GM10266 (cell line): ENCODE measurements around the gene TIMELESS.

Experiments
- DNase-seq: peaks from one replicate; pipeline ENCODE4 v3.0.0; 2012; ENCODE audit errors: extremely low spot score
- TF ChIP-seq, protein P1 (sequence below): IDR thresholded peaks from 2 replicates; pipeline ENCODE4 v1.5.1; 2012; ENCODE audit warnings: mild to moderate bottlenecking, low read depth; ENCODE audit not compliant: control insufficient read depth, insufficient read depth; ENCODE audit errors: missing control alignments

The TIMELESS gene

DNA sequence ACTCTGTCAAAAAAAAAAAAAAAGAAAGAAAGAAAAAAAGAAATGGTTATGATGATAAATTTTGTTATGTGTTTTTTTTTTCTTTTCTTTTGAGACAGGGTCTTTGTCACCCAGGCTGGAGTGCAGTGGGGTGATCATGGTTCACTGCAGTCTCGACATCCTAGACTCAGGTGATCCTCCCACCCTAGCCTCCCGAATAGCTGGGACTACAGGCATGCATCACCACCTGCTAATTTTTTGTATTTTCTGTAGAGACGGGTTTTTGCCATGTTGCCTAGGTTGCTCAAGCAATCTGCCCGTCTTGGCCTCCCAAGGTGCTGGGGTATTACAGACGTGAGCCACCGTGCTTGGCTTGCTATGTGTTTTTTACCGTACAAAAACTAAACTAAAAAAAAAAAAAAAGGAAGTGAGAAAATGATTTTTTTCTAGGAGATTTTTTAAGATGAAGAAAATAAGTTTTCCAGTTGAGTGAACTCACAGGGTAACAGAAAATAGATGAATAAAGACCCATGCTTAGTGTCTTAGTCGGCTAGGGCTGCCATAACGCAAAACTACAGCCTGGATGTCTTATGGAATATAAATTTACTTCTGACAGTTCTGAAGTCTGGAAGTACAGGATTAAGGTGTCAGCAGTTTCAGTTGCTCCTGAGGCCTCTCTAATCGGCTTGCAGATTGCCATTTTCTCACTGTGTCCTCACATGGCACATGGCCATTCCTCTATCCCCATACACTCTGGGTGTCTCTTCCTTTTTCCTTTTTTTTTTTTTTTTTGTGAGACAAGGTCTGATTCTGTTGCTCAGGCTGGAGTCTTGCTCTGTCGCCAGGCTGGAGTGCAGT lies 73.4 kb downstream of the TIMELESS start:
- DNase-seq, result no peak
- TF ChIP-seq, protein P1, sequence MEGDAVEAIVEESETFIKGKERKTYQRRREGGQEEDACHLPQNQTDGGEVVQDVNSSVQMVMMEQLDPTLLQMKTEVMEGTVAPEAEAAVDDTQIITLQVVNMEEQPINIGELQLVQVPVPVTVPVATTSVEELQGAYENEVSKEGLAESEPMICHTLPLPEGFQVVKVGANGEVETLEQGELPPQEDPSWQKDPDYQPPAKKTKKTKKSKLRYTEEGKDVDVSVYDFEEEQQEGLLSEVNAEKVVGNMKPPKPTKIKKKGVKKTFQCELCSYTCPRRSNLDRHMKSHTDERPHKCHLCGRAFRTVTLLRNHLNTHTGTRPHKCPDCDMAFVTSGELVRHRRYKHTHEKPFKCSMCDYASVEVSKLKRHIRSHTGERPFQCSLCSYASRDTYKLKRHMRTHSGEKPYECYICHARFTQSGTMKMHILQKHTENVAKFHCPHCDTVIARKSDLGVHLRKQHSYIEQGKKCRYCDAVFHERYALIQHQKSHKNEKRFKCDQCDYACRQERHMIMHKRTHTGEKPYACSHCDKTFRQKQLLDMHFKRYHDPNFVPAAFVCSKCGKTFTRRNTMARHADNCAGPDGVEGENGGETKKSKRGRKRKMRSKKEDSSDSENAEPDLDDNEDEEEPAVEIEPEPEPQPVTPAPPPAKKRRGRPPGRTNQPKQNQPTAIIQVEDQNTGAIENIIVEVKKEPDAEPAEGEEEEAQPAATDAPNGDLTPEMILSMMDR, result no peak

DNA sequence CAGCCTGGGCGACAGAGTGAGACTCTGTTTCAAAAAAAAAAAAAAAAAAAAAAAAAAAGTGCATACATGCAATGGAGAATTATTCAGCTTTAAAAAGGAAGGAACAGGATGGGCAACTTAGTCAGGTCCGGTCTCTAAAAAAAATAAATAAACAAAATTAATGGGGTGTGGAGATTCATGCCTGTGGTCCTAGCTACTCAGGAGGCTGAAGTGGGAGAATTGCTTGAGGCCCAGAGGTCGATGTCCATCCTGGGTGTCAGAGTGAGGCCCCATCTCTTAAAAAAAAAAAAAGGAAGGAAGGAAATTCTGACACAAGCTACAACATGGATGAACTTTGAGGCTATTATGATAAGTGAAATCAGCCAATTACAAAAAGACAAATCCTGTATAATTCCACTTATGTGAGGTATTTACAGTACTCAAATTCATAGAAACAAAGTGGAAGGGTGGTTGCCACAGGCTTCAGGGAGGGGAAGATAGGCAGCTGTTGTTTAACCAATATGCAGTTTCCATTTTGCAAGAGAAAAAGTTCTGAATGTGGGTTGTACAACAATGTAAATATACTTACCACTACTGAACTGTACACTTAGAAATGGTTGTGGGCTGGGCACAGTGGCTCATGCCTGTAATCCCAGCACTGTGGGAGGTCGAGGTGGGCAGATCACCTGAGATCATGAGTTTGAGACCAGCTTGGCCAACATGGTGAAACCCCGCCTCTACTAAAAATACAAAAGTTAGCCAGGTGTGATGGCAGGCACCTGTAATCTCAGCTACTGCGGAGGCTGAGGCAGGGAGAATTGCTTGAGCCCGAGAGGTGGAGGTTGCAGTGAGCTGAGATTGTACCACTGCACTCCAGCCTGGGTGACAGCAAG lies 74.3 kb downstream of the TIMELESS start:
- no peak for DNase-seq
- TF ChIP-seq, protein P1, result no peak

DNA sequence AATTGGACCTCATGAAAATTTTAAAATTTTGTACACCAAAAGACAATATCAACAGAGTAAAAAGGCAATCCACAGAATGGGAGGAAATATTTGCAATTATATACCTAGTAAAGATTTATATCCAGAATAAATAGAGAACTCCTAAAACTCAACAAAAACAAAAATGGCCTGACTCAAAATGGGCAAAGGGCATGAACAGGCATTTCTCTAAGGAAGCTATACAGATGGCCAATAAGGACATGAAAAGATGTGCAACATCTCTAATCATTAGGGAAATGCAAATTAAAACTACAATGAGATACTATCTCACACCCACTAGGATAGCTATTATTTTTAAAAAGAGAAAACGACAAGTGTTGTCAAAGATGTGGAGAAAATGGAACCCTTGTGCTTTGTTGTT lies 75.7 kb downstream of the TIMELESS start:
- no peak for DNase-seq
- TF ChIP-seq, protein P1, result no peak

DNA sequence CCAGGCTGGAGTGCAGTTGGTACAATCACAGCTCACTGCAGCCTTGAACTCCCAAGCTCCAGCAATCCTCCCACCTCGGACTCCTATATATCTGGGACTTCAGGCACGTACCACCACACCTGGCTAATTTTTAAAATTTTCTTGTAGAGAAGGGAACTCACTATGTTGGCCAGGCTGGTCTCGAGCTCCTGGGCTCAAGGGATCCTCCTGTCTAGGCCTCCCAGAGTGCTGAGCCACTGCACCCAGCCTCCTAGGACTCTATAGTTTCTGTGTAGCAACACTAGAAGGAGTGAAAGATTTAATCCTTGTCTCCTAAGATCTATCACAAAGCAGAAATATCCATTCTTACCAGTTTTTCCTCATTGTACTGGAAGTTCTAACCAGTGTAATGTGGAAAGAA lies 82.3 kb downstream of the TIMELESS start:
- no peak for DNase-seq
- TF ChIP-seq, protein P1, result no peak
